Measurements from ENCODE around the gene KLK7. TPM values are rescaled to one million over a fixed set of nuclear protein-coding genes. Genes with fewer than 3 reads are reported as not detected.

The KLK7 gene
- total RNA-seq, 4 donors from 2014 or later, result 0.34 to 0.89 TPM; not detected in 2

- no peak for TF ChIP-seq CTCF (IDR thresholded peaks at IDR 0.05)
- TF ChIP-seq POLR2A (IDR thresholded peaks at IDR 0.05), result no peak
- H3K36me3 ChIP-seq, result no peaks in the 10 kb centered on the region
- whole genome bisulfite sequencing, 2 donors, result 29 to 42% methylated on average over 9 to 16 of the region's 16 CpGs
- DNase-seq, result no peak
- no peak overlapping the region for H3K27ac ChIP-seq
- no peaks in the 10 kb centered on the region for H3K4me1 ChIP-seq
- H3K4me3 ChIP-seq (replicated peaks in 1 of 3), result no peak overlapping the region
- intact Hi-C loops (cut with DNase I), result no loop called here
- H3K9me3 ChIP-seq, result no peaks in the 10 kb centered on the region
- H3K27me3 ChIP-seq, result peaks cover 10% of the 10 kb centered on the region
Measured at GRCh38 chr19:51000981-51001380, 17.3 kb upstream of the KLK7 start.

GRCh38 chr19:51000426-51000825 lies 16.7 kb upstream of the KLK7 start:
- intact Hi-C loops (cut with DNase I), result no loop called here
- Histone ChIP-seq H3K36me3 (no peaks in the 10 kb centered on the region), H3K27me3 (peaks cover 10% of the 10 kb centered on the region), H3K4me1 (no peaks in the 10 kb centered on the region), H3K4me3 (replicated peaks in 1 of 3) (no peak overlapping the region), H3K27ac (no peak overlapping the region), H3K9me3 (no peaks in the 10 kb centered on the region)
- TF ChIP-seq CTCF (IDR thresholded peaks at IDR 0.05) (no peak), POLR2A (IDR thresholded peaks at IDR 0.05) (no peak)
- no peak for DNase-seq
- WGBS, 2 donors, result 95 to 96% methylated on average over 9 of the region's 10 CpGs

- H3K4me1 ChIP-seq, result no peaks in the 10 kb centered on the region
- no peak overlapping the region for H3K4me3 ChIP-seq (replicated peaks in 1 of 3)
- WGBS, 2 donors, result 58 to 67% methylated on average over 4 of the region's 4 CpGs
- H3K27me3 ChIP-seq, result peaks cover 10% of the 10 kb centered on the region
- intact Hi-C loops (cut with DNase I), result no loop called here
- H3K36me3 ChIP-seq, result no peaks in the 10 kb centered on the region
- no peak for DNase-seq
- H3K27ac ChIP-seq, result no peak overlapping the region
- TF ChIP-seq CTCF (IDR thresholded peaks at IDR 0.05) (no peak), POLR2A (IDR thresholded peaks at IDR 0.05) (no peak)
- no peaks in the 10 kb centered on the region for H3K9me3 ChIP-seq
Measured at GRCh38 chr19:50998686-50999085, 15.0 kb upstream of the KLK7 start.

- Histone ChIP-seq H3K4me3 (replicated peaks in 1 of 3) (no peak overlapping the region), H3K27me3 (peaks cover 10% of the 10 kb centered on the region), H3K4me1 (no peaks in the 10 kb centered on the region), H3K9me3 (no peaks in the 10 kb centered on the region), H3K27ac (no peak overlapping the region), H3K36me3 (no peaks in the 10 kb centered on the region)
- no peak for TF ChIP-seq POLR2A (IDR thresholded peaks at IDR 0.05)
- no peak for TF ChIP-seq CTCF (IDR thresholded peaks at IDR 0.05)
- intact Hi-C loops (cut with DNase I), result no loop called here
- DNase-seq, result no peak
- 71 to 77% methylated on average over 5 of the region's 5 CpGs for WGBS, 2 donors
Measured at GRCh38 chr19:50998061-50998460, 14.3 kb upstream of the KLK7 start.

GRCh38 chr19:50994129-50994528 lies 10.4 kb upstream of the KLK7 start:
- intact Hi-C loops (cut with DNase I), result no loop called here
- no peak overlapping the region for H3K4me3 ChIP-seq (replicated peaks in 1 of 3)
- H3K27ac ChIP-seq, result no peak overlapping the region
- no peaks in the 10 kb centered on the region for H3K36me3 ChIP-seq
- TF ChIP-seq POLR2A (IDR thresholded peaks at IDR 0.05), result no peak
- no peak for TF ChIP-seq CTCF (IDR thresholded peaks at IDR 0.05)
- no peak for DNase-seq
- no peaks in the 10 kb centered on the region for H3K4me1 ChIP-seq
- no peaks in the 10 kb centered on the region for H3K9me3 ChIP-seq
- WGBS, 2 donors, result 81 to 88% methylated on average over 2 of the region's 2 CpGs
- H3K27me3 ChIP-seq, result no peaks in the 10 kb centered on the region

Data from thyroid gland (tissue), 4 donors.